Measurements from ENCODE around the gene MED29. TPM values are rescaled to one million over a fixed set of nuclear protein-coding genes. Genes with fewer than 3 reads are reported as not detected.
"Not testable (repeated sequence)": the region's sequence is repeated elsewhere in the genome, so short reads cannot be mapped to it uniquely, and the experiment has no call there.

MED29 gene
- total RNA-seq, 1 donor from 2014 or later, result 37.3 TPM

GRCh38 chr19:39372047-39372802, 19.0 kb upstream of the MED29 start:
- DNase-seq (ENCODE audit: low read depth, low spot score), result no peak
- no peaks in the 10 kb centered on the region for H3K9me3 Mint-ChIP-seq
- no peaks in the 10 kb centered on the region for H3K4me1 Mint-ChIP-seq
- peaks cover 20% of the 10 kb centered on the region for H3K36me3 Mint-ChIP-seq (ENCODE audit: low read depth)
- no peak overlapping the region for H3K4me3 Mint-ChIP-seq
- TF ChIP-seq CTCF (conservative IDR thresholded peaks at IDR 0.05), result no peak
- no peak overlapping the region for H3K27ac Mint-ChIP-seq (ENCODE audit: unreplicated experiment)
- H3K27me3 Mint-ChIP-seq (ENCODE audit: low read depth), result no peaks in the 10 kb centered on the region

GRCh38 chr19:39372941-39373340, 18.2 kb upstream of the MED29 start:
- H3K4me3 Mint-ChIP-seq, result no peak overlapping the region
- no peak for TF ChIP-seq CTCF (conservative IDR thresholded peaks at IDR 0.05)
- peaks cover 20% of the 10 kb centered on the region for H3K36me3 Mint-ChIP-seq (ENCODE audit: low read depth)
- no peak for DNase-seq (ENCODE audit: low read depth, low spot score)
- no peaks in the 10 kb centered on the region for H3K4me1 Mint-ChIP-seq
- H3K27me3 Mint-ChIP-seq (ENCODE audit: low read depth), result no peaks in the 10 kb centered on the region
- no peak overlapping the region for H3K27ac Mint-ChIP-seq (ENCODE audit: unreplicated experiment)
- H3K9me3 Mint-ChIP-seq, result no peaks in the 10 kb centered on the region

GRCh38 chr19:39375929-39376328, 15.2 kb upstream of the MED29 start:
- H3K4me3 Mint-ChIP-seq, result no peak overlapping the region
- H3K27ac Mint-ChIP-seq (ENCODE audit: unreplicated experiment), result no peak overlapping the region
- no peak for DNase-seq (ENCODE audit: low read depth, low spot score)
- peaks cover 13% of the 10 kb centered on the region for H3K36me3 Mint-ChIP-seq (ENCODE audit: low read depth)
- no peak for TF ChIP-seq CTCF (conservative IDR thresholded peaks at IDR 0.05)
- no peaks in the 10 kb centered on the region for H3K4me1 Mint-ChIP-seq
- no peaks in the 10 kb centered on the region for H3K9me3 Mint-ChIP-seq
- no peaks in the 10 kb centered on the region for H3K27me3 Mint-ChIP-seq (ENCODE audit: low read depth)

GRCh38 chr19:39377373-39378362, 13.5 kb upstream of the MED29 start:
- H3K36me3 Mint-ChIP-seq (ENCODE audit: low read depth), result peaks cover 14% of the 10 kb centered on the region
- no peak overlapping the region for H3K4me3 Mint-ChIP-seq
- no peaks in the 10 kb centered on the region for H3K27me3 Mint-ChIP-seq (ENCODE audit: low read depth)
- H3K4me1 Mint-ChIP-seq, result no peaks in the 10 kb centered on the region
- H3K9me3 Mint-ChIP-seq, result no peaks in the 10 kb centered on the region
- DNase-seq (ENCODE audit: low read depth, low spot score), result no peak
- H3K27ac Mint-ChIP-seq (ENCODE audit: unreplicated experiment), result no peak overlapping the region
- no peak for TF ChIP-seq CTCF (conservative IDR thresholded peaks at IDR 0.05)

- not testable (repeated sequence) for H3K4me3 Mint-ChIP-seq; H3K27me3 Mint-ChIP-seq (ENCODE audit: low read depth); H3K4me1 Mint-ChIP-seq; H3K27ac Mint-ChIP-seq (ENCODE audit: unreplicated experiment); H3K9me3 Mint-ChIP-seq; DNase-seq (ENCODE audit: low read depth, low spot score)
- H3K36me3 Mint-ChIP-seq (ENCODE audit: low read depth), result peaks cover 10% of the 10 kb centered on the region
Observed at GRCh38 chr19:39379366-39379765, 11.8 kb upstream of the MED29 start.

Data from neural crest cell (in vitro differentiated cells).